NOMO-1 treated with DMSO at 0.1 percent for 48 hours (cell line): Measurements from ENCODE around the gene ZNRF3.

Source experiments
- DNase-seq: peaks from one replicate; lab custom pipeline; 2025; ENCODE audit not compliant: unreplicated experiment; lab: John Stamatoyannopoulos, UW

Gene ZNRF3

DNA sequence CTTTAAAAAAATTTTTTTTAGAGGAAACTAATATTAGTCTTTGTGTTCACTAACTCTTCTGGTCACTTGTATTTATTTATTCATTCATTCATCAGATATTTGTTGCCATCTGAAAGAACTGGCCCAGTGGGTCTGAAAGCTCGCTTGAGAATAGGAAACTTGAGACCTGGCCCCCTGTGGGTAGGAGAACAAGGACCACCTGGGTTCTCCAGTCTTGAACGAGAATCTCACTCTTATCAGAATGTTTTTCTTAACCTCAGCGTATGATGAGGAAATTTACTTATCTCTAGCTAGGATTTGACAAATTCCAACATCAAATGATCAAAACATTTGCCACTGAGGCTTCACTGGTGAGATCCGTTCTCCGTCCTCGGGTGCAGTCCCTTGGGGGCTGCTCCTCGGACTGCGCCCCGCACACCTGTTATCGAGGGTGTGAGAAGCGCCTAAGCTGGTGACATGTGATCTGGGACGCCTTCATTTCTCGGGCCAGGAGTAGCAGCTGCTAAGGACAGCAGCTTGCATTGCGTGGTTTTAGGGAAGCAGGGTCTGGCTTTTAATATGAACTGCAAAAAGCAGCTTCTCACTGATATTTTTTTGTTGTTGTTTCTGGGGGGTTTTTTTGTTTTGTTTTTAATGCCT, 171.9 kb downstream of the ZNRF3 start:
- no peak for DNase-seq

DNA sequence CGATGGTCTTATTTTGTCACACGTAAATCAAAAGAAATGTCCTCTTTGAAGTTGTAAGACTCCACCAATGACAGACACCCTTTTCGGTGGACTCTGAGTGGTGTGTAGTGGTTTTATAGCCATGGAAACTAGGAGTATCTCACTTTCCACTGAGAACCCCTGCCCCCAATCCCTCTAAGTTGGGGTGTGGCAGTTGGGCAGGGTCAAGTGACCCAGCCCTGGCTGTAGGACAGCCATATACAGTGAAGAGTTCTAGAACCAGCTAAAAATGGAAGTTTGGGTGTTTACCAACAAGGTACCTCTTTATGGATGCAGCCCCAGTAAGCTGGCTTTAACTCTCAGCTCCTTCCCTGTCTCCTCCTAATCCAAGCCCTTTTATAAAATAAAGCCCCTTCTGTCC, 173.1 kb downstream of the ZNRF3 start:
- DNase-seq, result no peak

DNA sequence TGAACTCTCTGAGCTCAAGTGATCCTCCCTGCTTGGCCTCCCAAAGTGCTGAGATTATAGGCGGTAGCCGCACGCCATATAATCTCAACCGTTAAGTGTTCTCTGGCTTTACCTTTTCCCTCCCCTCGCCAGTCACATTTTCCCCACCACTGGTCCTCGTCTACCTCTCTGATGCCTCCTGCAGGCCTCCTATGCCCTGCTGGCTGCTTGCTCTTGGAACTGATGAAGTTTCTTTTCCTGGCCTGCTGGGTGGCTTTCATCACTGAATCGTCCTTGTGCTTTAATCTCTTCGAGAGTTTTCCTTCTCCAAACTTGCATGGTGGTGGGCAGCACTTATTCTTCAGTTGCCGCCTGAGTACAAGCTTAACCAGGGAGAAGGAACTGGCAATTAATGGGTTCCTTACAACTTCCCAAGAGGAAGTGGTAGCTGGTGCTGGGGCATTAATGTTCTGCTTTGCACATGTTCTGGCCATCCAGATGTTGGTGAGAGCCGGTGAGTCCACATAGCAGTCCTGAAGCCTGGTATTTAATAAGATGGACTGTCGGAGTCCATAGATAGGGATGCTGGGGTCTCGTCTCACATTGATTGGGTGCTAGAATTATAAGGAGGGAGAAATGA, 177.0 kb downstream of the ZNRF3 start:
- DNase-seq, result no peak

DNA sequence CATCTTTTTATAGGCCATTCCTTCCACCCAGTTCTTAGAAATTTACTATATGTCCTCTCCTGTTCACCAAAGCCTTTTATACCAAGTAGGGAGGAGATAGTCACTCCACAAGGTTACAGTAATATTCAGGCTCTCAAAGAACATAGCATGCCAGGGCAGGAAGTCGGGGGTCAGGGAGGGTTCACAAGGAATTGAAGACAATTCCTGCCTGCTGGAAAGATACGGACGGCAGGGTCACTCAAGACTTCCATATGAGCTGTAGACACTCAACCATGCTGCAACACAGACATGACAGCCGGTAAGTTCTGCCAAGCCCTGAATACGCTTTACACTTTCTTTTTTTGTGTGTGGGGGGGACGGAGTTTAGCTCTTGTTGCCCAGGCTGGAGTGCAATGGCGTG, 177.6 kb downstream of the ZNRF3 start:
- DNase-seq, result no peak

DNA sequence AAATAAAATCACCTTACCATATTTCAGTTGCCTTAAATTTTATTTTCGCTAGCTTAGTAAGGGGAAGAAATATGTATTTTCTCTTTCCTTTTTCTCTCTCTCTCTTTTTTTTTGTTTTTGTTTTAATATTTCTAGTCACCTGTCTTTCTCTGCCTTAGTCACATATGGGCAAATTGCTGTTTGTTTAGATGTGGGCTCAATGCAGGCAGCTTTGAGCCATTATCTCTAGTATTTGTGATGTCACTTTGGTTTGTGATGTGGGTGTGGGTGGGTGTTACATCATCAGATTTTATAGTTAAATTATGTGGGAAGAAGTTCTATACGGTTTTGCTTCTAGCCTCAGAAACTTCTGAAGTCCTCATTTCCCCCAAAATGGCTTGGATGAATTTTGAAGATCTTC, 178.4 kb downstream of the ZNRF3 start, which contains the start of gene C22orf31:
TSS of gene C22orf31 (minus strand) at position 59 of the 400 bp plus-strand sequence. CDS start at position 20, 39 bp downstream.
- no peak for DNase-seq

DNA sequence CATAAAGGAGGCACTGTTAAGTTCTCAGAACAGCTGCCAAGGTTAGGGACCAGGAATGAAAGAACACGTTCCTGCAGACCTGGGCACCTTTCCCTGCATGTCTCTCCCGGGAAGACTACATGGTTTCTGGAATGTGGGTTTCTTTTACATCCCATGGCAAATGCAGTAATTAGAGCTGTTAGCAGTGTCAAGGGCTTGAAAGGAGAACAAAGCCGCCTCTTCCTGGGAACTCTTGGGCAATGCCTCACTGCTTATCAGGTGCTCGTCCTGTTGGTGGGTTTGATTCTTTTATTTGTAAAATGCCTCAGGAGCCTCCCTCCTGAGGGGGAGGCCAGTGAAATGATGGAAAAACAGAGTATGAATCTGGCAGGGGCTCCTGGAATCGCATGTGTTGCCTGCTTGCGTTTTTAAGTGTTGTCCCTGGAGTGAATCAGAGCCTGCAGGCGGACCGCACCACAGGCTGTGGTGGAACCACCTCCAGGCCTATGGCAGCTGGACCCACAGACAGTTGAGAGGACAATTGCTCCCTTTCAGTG, 179.0 kb downstream of the ZNRF3 start:
- DNase-seq, result no peak

DNA sequence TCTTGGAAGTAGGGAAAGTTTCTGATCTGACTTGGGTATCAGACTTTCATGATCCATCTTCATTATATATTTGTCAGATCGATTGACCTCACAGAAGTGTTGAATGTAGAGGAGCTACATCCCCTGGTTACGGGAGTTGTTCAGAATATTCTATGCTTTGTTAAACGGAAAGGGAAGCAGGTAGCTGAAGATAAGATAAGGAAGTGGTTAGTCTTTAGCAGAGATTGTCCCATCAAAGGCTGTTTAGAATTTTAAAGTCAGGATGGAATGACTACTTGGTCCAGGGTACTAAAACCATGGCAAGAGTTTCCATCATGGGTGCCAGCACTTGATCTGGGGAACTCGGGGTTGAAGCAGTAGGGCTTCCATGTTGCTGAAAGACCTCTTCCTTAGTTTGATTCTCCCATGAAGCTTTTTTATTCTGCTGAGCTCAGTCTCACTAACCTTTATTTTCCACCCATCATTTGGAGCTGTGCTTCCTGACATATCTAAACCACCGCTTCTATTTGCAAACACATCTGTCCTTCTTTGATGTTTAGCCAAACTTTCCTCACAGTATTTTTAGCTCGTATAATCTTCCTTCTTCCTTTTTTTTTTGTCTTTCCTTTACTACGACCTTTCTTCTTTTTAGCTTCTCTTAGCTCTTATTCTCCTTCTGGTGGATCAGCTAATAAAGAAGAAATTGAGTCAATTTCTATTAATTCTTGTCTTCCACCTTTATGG, 182.3 kb downstream of the ZNRF3 start:
- peak; percentile 11 for DNase-seq

DNA sequence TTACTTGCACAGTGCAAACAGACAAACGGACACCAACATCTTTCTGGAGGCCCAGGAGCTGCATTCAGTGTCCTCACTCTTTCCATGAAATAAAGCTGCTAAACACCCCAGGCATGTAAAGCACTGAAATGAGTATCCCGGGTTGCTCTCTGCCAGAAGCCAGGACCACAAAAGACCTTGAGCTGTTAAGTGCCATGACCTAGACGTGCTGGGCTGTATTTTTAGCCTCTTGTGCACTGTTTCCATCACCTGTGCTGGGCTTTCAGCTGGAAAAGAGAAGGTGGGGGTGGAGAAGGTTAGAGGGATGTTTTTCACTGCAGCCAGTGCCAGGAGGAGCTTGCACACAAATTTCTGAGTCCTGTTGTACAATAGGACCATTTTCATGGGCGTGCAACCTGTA, 186.1 kb downstream of the ZNRF3 start:
- no peak for DNase-seq

DNA sequence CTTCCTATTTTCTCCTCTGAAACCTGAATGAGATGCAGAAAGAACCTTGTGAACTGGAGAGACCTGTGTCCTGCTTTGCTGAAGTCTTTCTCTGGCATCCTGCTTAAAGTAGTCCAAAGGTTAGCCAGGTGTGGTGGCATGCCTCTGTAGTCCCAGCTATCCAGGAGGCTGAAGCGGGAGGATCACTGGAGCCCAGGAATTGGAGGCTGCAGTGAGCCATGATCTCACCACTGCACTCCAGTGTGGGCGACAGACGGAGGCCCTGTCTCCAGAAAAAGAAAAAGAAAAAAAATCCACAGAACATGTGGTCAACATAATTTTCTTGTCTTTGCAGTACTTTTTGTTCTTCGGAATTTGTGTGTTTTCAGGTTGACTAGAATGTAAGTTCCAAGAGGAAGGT, 187.1 kb downstream of the ZNRF3 start:
- no peak for DNase-seq

DNA sequence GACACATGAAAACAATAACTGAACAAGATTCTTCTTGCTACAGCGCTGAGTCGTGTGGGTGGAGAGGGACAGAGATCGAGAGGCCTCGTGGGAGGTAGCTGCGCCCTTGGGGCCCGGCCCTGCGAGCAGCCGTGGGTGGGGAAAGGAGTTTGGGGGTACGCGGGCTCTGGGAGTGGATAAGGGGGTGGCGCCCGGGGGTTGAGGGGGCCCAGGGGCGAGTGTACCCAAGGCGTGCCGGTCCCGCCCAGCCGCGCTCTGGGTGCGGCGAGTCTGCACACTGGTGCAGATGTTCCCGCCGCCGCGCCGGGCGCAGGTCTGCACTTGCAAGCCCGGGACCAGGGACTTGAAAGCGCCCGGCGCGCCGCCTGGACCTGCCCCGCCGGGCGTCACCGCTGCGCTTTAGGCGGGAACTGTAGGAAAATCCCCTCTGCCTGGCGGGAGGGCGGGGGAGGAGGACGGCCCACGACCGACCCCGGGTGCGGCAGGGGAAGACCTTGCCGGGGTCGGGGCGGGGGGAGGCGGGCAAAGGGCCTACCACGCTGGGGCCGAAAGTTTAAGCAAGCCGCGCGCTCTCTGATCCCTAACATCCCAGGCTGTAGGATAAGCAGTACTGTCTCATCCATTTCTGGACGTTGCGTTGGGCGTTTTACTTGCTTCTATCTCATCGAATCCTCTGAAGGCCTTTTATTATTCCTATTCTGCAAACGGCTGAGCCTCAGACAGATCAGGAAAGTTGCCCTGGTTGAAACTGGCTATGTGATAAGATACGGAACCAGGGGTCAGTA, 188.1 kb downstream of the ZNRF3 start:
- DNase-seq, result peak; percentile 6

DNA sequence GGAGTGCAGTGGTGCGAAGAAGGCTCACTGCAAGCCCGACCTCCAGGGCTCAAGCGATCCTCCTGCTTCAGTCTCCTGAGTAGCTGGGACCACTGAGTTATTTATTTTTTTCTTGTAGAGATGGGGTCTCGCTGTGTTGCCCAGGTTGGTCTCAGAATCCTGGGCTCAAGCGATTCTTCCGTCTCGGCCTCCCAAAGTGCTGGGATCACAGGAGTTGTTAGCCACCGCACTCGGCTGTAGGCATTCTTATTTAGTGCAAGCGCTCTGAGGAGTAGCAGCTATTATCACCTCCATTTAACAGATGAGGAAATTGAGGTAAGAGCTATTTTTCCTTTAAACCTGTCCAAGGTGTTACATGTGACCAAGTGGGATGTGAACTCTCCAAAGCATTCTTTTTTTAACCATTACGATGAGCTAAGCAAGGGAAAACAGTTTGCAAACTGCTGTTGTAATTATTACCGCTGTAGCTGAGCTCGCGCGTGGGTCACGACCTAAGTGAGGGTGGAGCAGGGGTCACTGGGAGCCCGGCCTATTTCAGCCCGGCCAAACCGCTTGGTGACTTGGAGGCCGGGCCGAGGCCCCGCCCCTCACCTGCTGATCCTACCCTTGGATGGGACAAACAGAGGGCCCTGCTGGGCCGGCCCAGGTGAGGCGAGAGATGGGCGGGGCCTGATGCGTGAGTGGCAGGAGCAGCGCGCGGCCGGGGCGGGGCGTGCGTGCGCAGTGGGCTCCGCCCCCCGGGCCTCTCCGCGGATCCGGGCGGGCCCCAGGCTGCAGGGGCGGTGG, 189.0 kb downstream of the ZNRF3 start:
- DNase-seq, result peak; percentile 74

DNA sequence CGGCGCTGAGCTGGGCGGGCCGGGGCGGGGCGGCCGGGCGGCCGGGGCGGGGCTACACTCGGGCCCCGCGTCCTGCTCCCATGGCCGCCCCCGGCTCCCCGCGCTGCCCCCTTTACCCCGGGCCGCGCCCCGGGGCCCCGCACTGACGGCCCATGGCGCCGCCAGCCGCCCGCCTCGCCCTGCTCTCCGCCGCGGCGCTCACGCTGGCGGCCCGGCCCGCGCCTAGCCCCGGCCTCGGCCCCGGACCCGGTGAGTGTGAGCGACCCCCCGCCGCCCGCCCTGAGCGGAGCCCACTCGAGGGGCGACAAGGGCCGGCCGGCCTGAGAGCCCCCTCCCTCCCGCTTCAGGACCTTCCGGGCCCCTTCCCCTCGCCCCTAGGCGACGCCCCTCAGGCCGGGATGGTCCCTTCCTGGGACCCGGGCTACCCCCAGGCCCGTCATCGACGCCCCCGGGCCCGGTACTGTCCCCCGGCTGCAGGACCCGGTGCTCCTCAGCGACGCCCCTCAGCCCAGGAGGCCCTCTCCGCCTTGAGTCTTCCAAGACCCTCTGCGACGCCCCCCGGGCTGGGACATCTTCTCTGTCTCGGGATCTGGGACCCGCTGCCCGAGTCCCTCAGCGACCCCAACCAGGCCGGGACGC, 189.7 kb downstream of the ZNRF3 start, which contains the start of gene KREMEN1:
TSS of gene KREMEN1 (plus strand) at position 57 of the 639 bp plus-strand sequence. CDS start at position 153, 96 bp downstream.
- no peak for DNase-seq

DNA sequence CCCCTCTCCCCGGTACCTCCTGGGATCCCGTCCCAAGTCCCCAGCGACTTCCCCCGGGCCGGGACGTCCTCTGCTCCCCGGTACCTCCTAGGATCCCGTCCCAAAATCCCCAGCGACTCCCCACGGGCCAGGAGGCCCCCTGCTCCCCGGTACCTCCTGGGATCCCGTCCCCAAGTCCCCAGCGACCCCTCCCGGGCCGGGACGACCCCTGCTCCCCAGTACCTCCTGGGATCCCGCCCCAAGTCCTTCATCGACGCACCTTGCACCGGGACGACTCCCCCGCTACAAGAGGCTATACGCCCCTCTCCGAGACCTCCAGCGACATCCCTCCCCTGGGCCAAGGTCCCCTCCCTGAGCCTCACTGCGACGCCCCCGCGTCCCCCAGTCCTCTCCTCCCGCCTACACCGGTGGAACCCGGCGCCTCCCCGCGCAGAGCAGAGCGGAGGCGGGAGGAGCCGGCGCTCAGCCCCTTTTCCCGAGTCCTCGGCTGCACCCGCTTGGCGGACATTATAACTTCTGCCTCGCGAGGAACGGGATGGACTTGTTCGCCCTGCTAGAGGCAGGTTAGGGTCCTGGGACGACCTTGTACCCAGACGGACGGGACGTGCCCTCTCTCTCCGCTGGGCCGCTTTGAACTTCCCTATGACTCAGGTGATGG, 190.4 kb downstream of the ZNRF3 start:
- no peak for DNase-seq

DNA sequence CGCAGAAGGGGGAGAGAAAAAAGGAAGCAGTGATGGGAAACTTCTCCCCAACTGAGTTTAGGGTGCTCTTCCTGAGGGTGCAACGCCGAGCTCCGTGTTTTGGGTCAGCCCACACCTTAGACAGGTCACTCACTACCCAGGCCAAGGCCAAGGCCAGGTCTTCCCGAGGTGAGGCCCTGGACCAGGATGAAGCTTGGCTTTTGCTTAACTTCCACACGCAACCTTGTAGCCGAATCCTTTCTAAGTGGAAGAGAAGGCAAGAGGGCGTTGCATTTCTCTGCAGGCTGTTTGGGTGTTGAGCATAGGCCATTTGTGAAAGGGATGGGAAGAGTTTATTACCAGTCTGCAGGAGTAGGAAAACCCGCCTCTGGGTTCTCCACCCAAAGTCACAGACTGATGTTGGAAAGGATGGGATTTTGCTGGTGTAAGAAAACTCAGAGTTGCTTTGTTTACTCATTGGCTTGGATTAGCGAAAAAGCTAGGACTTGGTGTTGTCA, 191.0 kb downstream of the ZNRF3 start:
- no peak for DNase-seq

DNA sequence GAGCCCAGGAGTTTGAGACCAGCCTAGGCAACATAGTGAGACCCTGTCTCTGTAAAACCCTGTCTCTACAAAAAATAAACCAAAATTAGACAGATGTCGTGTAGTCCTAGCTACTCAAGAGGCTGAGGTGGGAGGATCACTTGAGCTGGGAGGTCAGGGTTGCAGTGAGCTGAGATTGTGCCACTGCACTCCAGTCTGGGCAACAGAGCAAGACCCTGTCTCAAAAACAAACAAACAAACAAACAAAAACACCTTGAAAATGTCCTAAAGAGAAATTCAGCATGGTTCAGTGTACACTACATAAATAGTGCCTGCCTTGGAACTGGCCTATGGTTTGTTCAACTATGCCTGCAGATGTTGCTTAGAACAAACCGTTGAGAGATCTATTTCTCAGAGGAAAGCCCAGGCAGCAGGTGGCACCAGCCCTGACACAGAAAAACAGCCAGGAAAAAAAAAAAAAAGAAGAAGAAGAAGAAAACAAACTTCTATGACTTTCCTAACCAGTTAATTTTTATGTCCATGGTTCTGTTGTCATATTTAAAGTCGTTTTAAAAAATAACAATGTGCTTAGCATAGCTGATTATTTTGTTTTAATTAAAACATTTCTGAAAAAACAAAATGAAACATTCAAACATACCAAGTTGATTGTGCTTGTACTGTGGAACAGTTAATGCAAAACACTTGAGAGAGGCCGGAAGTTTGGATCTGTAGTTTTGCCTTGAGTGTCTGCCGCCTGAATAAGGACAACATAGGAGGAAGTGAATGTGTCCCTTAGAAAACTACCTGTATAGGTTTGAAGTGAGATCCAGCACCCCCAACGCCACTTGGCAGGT, 194.9 kb downstream of the ZNRF3 start:
- no peak for DNase-seq

DNA sequence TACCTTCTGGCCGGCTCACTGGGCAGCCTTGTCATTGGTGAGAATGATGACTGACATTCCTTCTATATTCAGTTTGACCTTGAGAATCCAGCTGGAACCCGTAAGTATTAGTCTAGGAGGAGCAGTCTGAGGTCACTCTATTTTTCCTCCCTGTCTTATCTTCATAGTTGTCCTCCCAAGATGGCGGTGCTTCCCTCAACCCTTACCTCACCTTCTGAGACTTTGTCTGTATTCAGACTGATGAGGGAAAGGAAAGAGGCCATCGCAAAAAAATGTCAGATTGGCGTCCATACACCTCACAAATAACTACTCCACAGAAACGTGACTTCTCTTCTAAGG, 195.5 kb downstream of the ZNRF3 start:
- no peak for DNase-seq

DNA sequence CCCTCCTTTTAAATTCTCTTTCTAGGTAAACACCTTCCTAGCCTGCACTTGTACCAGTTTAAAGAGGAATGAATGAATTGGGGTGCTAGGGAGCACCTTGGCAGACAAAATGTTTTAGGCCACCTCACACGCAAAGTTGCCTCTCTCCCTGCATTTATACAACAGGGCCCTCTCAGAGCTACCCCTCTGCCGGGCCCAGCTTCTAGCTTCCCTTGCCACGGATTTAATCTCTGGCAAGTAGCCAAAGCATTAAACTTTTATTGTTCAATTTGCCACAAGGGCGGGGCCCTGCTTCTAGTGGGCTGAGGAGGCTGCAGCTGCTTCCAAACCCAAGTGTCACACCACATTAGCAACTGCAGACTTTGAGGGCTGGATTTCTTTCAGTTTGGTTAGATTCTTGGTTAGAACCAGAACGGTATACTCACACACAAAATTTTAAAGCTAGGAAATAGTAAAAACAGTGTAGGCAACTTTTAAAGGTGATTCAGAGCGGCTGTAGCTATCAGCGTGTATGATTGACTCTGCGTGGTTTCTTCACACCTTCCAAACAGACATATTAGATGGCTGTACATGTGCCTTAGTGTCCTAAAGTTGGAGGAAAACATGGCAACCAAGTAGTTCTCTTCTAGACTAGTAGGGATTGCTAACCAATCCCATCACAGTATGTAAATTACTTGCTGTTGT, 196.0 kb downstream of the ZNRF3 start:
- no peak for DNase-seq
